PC-3 (cell line): ENCODE measurements around the gene CCDC191.

Experiments
- EZH2 ChIP-seq: fragments of 300-600 bp; sonication (generic); IDR thresholded peaks from one replicate; pipeline ENCODE4 v1.6.1; 2017; ENCODE audit warnings: antibody characterized with exemption, mild to moderate bottlenecking, low read length; ENCODE audit not compliant: unreplicated experiment
- TF ChIP-seq, protein P1 (sequence below): fragments of 300-600 bp; sonication (generic); conservative IDR thresholded peaks from 2 replicates; pipeline ENCODE4 v1.5.1; 2017; ENCODE audit warnings: antibody characterized with exemption, low read depth, mild to moderate bottlenecking, low read length

DNA sequence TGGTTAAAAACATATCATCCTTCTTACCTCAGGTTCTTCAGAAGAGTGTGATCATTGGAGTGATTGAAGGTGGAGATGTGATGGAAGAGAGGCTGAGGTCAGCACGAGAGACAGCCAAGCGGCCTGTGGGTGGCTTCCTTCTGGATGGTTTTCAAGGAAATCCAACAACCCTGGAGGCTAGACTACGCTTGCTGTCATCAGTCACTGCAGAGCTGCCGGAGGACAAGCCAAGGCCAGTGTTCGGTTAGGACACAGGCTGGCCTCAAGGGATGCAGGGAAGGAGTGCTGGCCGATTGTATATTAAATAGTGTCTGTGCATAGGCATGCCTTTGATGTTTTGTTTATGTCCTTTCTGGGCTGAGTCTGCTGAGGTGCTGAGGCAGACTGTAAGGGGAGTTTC is 20.4 kb upstream of the CCDC191 start:
- TF ChIP-seq, protein P1, sequence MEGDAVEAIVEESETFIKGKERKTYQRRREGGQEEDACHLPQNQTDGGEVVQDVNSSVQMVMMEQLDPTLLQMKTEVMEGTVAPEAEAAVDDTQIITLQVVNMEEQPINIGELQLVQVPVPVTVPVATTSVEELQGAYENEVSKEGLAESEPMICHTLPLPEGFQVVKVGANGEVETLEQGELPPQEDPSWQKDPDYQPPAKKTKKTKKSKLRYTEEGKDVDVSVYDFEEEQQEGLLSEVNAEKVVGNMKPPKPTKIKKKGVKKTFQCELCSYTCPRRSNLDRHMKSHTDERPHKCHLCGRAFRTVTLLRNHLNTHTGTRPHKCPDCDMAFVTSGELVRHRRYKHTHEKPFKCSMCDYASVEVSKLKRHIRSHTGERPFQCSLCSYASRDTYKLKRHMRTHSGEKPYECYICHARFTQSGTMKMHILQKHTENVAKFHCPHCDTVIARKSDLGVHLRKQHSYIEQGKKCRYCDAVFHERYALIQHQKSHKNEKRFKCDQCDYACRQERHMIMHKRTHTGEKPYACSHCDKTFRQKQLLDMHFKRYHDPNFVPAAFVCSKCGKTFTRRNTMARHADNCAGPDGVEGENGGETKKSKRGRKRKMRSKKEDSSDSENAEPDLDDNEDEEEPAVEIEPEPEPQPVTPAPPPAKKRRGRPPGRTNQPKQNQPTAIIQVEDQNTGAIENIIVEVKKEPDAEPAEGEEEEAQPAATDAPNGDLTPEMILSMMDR = no peak
- TF ChIP-seq EZH2 = no peak
